ENCODE data around the gene CXXC5.

- TF ChIP-seq CTCF (IDR thresholded peaks at IDR 0.05; ENCODE audit: borderline replicate concordance, extremely low read depth, low read length, poor library complexity, severe bottlenecking) (no peak), EZH2 (IDR thresholded peaks at IDR 0.05; ENCODE audit: borderline replicate concordance, low read depth, low read length, severe bottlenecking) (no peak)
Observed at GRCh38 chr5:139675213-139675612, 27.1 kb downstream of the CXXC5 start.

All from DND-41 (cell line).